ENCODE data around the gene CBLL2.
"Not testable (repeated sequence)": the region's sequence is repeated elsewhere in the genome, so short reads cannot be mapped to it uniquely, and the experiment has no call there.

CBLL2 gene, protein sequence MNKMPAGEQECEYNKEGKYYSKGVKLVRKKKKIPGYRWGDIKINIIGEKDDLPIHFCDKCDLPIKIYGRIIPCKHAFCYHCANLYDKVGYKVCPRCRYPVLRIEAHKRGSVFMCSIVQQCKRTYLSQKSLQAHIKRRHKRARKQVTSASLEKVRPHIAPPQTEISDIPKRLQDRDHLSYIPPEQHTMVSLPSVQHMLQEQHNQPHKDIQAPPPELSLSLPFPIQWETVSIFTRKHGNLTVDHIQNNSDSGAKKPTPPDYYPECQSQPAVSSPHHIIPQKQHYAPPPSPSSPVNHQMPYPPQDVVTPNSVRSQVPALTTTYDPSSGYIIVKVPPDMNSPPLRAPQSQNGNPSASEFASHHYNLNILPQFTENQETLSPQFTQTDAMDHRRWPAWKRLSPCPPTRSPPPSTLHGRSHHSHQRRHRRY

DNA sequence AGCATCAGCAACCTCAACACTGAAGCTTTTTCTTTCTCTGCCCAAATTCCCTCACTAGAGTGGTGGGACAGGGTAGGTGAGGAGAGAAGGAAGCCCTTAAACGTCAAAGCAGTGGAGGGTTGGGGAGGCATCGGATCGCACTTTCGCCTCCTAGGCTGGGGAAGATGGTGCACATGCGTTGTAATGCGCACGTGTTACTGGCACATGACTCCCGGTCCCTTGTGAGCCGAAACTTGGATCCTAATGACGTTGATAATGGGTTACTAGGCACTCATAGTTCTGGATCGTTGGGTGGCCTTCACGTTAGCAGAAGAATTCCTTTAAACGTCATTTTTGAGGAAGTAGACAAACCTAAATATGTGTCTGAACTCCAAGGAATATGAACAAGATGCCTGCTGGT, at the start of gene CBLL2:
Gene CBLL2, plus strand, starts transcription at position 301 of the 400 bp plus-strand sequence. Its CDS starts 79 bp downstream, at position 380.
- DNase-seq = no peak

GRCh38 chrX:22234380-22234779, 38.3 kb upstream of the CBLL2 start:
- DNase-seq = no peak

DNA sequence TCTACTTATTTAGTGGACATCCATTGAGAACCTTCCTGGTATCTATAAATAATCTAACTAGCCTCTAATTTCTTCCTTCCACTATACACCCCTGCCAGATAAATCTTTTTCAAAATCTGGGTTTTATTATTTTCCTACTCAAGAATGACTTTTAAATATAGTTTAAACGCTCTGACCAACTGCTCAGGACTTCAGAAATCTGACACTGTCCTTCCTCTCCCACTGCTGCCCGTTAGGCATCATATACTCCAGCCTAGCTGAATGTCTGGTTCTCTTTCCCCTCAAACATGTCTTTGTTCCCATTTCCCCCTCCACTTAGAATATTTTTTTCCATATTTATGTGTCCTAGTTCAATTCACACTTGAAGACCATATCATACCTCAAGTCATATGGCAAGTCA, 35.2 kb upstream of the CBLL2 start:
- DNase-seq = no peak

- DNase-seq = no peak
Measured at GRCh38 chrX:22246620-22247019, 26.1 kb upstream of the CBLL2 start.

GRCh38 chrX:22247169-22247568, 25.5 kb upstream of the CBLL2 start:
- DNase-seq = no peak

- no peak for DNase-seq
Measured at GRCh38 chrX:22248401-22248800, 24.3 kb upstream of the CBLL2 start.

DNA sequence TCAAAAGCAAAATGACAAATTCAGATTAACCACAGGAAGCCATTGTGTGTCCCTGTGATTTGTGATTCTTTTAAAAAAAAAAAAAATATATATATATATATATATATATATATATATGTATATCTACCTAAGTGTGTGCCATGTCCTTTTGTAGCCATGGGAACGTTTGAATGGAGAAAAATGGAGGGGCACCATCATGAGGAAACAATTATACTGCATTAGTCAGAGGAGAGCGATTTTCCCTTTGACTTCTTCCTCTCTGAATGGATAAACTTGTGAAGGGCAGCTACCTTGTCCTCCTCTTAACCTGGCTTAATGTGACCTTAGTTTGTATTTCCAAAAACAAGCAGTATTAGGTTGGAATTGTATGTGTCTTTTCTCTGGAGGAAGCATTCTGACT, 23.3 kb upstream of the CBLL2 start:
- no peak for DNase-seq

DNA sequence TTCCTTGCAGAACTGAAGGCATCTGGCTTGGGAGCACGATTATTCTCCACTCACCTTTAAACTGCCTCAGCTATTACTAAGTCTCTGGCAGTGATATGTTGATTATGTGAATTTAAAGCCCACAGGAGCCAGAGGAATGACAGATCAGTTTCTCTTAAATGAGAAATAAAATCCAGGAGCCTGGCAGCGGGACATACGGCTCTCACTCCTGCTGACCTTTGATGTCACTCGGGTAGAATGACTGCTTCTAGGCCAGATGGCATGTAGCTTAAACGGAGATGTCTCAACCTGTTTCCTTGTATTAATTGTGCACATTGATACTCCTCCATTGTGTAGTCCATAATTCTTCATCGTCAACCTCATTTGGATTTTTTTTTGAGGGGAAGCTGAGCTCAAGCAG, 4.0 kb upstream of the CBLL2 start:
- no peak for DNase-seq

DNA sequence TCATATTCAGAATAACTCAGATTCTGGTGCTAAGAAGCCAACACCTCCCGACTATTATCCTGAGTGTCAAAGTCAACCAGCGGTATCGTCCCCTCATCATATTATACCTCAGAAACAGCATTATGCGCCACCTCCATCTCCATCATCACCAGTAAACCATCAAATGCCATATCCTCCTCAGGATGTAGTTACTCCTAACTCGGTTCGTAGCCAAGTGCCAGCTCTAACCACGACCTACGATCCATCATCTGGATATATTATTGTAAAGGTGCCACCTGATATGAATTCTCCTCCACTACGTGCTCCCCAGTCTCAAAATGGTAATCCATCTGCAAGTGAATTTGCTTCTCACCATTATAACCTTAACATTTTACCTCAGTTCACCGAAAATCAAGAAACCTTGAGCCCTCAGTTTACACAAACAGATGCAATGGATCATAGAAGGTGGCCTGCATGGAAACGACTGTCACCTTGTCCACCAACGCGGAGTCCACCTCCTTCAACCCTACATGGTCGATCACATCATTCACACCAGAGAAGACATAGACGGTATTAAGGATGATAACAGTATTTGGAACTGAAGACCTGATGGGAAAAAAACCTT, 1.1 kb downstream of the CBLL2 start:
- DNase-seq = no peak

- DNase-seq = no peak
Measured at GRCh38 chrX:22276781-22277180, 4.1 kb downstream of the CBLL2 start.

DNA sequence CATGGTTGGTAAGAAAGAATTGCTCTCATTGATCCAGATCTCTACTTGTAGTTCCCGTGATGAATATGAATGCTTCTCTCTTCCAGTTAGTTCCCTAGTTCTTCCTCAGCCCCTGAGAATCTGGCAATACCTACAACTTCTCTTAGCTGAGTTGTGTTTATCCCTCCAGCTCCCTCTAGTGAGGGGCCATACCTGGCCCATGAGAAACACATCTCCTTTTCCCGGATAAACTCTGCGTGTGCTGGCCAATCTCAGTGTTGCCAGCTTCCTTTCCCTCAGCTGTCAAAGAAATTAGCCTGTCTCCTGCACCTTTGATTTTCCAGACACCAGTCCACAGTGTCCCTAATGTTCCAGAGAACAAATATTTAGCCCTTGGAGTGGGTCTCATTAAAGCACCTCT, 5.7 kb downstream of the CBLL2 start:
- DNase-seq = no peak

- DNase-seq = not testable (repeated sequence)
Measured at GRCh38 chrX:22289209-22289608, 16.5 kb downstream of the CBLL2 start.

DNA sequence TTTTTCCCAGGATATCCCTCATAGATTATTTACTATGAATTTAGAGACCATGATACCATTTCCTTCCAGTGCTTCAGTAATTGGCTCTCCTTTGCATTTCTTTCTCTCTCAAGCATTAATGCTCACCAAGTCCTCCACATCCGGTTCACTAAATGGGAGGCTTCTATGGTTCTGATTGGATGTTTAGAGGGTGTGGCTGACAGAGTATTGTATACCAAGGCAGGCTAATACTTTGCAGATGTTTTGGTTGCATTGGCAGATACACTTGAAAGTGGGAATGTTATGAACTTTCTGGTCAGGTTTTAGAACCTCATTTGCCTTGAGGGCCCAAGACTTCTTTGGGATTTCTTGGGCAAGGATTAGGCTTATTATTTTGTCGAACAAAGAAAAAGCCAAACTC, 24.2 kb downstream of the CBLL2 start:
- DNase-seq = no peak

- DNase-seq = no peak
Measured at GRCh38 chrX:22300130-22300529, 27.4 kb downstream of the CBLL2 start.

GRCh38 chrX:22310779-22311178, 38.1 kb downstream of the CBLL2 start:
- DNase-seq = no peak

GRCh38 chrX:22313766-22314165, 41.1 kb downstream of the CBLL2 start:
- DNase-seq = no peak

GRCh38 chrX:22314211-22314610, 41.5 kb downstream of the CBLL2 start:
- no peak for DNase-seq

DNA sequence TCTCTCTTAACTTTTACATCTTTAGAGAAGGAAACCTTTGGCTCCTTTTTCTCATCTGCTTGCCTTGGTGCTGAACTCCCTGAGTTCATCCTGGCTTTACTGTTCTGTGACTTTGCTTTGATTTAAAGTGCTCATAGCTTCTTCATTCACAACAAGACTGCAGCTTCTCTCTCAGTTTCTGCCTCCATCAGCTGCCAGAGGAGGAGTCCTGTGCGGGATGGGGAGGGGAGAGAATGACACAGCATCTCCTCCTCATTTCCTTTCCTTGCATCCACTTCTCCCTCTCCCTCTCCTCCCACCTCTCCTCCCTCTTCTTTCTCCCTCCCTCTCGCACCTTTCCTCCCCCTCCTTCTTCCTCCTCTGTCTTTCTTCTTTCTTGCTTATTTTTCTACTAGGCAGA, 42.0 kb downstream of the CBLL2 start:
- DNase-seq = no peak

- DNase-seq = no peak
Measured at GRCh38 chrX:22315151-22315550, 42.4 kb downstream of the CBLL2 start.

DNA sequence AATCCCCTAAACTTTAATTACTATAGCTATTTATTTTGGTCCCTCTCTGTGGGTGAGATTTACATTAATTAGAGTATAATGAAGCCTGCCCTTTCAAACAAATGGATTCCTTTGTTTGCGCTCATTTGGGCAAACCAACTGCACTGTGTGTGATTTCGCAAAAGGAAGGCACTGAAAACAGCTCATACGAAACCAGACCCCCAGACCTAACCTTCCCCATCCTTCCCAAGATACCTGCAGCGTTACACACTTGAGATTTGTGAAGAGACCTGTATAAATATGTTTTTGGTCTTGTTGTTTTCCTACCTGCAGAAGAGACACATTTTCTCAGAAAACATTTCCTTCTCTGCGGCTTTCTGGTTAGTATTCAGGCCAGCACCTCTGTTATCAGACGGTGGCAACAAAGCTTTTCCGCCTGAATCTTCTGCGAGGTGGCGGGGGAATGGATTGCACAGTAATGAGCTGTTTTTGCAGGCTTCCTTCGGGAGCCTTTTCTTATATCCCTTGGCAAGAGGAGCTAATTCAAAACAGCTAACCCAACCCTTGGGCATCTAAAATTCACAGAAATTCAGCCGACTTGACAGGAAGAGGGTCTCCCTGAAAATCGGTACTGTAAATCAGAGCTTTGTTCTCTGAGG, 47.6 kb downstream of the CBLL2 start:
- DNase-seq = no peak

DNA sequence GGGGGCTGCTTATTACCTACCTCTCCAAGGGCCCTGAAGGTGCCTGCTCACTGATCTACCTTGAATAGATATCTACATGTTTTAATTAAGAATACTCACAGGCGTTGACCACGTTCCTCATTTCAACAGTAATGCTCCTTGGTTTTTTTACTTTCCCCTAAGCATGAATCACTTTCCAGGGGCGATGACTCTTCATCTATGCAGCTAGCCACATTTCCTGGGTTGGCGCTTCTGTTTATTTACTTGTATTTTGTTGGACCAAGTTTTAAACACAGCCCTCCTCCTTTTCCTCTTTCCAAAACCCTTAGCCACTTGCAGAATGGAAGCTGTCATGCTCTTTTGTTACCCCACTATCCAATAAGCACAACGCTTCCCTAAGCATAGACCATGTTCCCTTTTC, 50.8 kb downstream of the CBLL2 start:
- DNase-seq = no peak

All from activated CD4-positive, alpha-beta T cell treated with anti-CD3 and anti-CD28 coated beads for 1 hour (primary cell).